K562 (cell line): ENCODE results near the gene NUDT21. TPM values are rescaled to one million over a fixed set of nuclear protein-coding genes. Genes with fewer than 3 reads are reported as not detected.

ENCODE experiments used
- ARID2 ChIP-seq: fragments of 450-650 bp; IDR thresholded peaks from 2 replicates; pipeline ENCODE4 v1.6.1; 2017; ENCODE audit warnings: antibody characterized with exemption, mild to moderate bottlenecking
- ARNT ChIP-seq, 2 experiments: fragments of 450-650 bp; IDR thresholded peaks; 2 replicates each; pipeline ENCODE4 v1.6.1; 2016; ENCODE audit warnings: mild to moderate bottlenecking in 1 of 2
- BHLHE40 ChIP-seq: IDR thresholded peaks from 2 replicates; pipeline ENCODE4 v1.6.1; 2011; ENCODE audit warnings: low read length, improper control_type of control experiment
- CBFA2T3 ChIP-seq: fragments of 450-650 bp; IDR thresholded peaks from 2 replicates; pipeline ENCODE4 v1.6.1; 2017
- CEBPG ChIP-seq, 3 experiments: fragments of 200-800 bp in 1 of 3; sonication (Bioruptor generic) in 1 of 3; sonication (generic) in 1 of 3; formaldehyde crosslinking in 1 of 3; IDR thresholded peaks in 2 of 3; conservative IDR thresholded peaks in 1 of 3; 2 replicates each; pipeline versions ENCODE4 v1.6.1 to v1.8.0; 2016 to 2022; ENCODE audit warnings: missing compliant biosample characterization in 2 of 3, missing genetic modification characterization in 2 of 3, mild to moderate bottlenecking in 1 of 3, missing genetic modification reagents in 1 of 3
- DMBX1 ChIP-seq: fragments of 250-450 bp; sonication (Bioruptor Pico); IDR thresholded peaks from 2 replicates; pipeline ENCODE4 v1.8.0; 2022; ENCODE audit warnings: inconsistent platforms, mild to moderate bottlenecking, moderate library complexity, borderline replicate concordance
- ELF2 ChIP-seq: fragments of 250-450 bp; sonication (Bioruptor Pico); IDR thresholded peaks from 2 replicates; pipeline ENCODE4 v1.5.0; 2021; ENCODE audit warnings: mild to moderate bottlenecking
- EP300 ChIP-seq: IDR thresholded peaks from 2 replicates; pipeline ENCODE4 v1.6.1; 2012; ENCODE audit warnings: low read length, improper control_type of control experiment
- ESRRA ChIP-seq: fragments of 450-650 bp; IDR thresholded peaks from 2 replicates; pipeline ENCODE4 v1.6.1; 2014; ENCODE audit warnings: low read depth, mild to moderate bottlenecking, moderate library complexity, borderline replicate concordance
- HDAC3 ChIP-seq: fragments of 450-650 bp; IDR thresholded peaks from 2 replicates; pipeline ENCODE4 v1.6.1; 2018; ENCODE audit warnings: borderline replicate concordance, mild to moderate bottlenecking, moderate library complexity; ENCODE audit not compliant: partially characterized antibody
- HMGN3 ChIP-seq: IDR thresholded peaks from 2 replicates; pipeline ENCODE4 v1.6.1; 2011; ENCODE audit warnings: borderline replicate concordance, low read depth, mild to moderate bottlenecking, mixed read lengths, low read length; ENCODE audit not compliant: insufficient read length; ENCODE audit errors: extremely low read depth
- HNRNPL ChIP-seq: fragments of 200-400 bp; formaldehyde crosslinking; IDR thresholded peaks from 2 replicates; pipeline ENCODE4 v1.6.1; 2017; ENCODE audit warnings: low read depth, mild to moderate bottlenecking, low read length
- IFI16 ChIP-seq: fragments of 250-450 bp; sonication (Bioruptor Pico); IDR thresholded peaks from 2 replicates; pipeline ENCODE4 v2.1.2; 2022; ENCODE audit warnings: mild to moderate bottlenecking, inconsistent platforms
- JUND ChIP-seq, 2 experiments: IDR thresholded peaks; 2 replicates in 1 of 2; 3 replicates in 1 of 2; pipeline ENCODE4 v1.6.1; 2011; ENCODE audit warnings: borderline replicate concordance in 2 of 2, low read depth in 2 of 2, low read length in 2 of 2, improper control_type of control experiment in 1 of 2, missing biosample characterization in 1 of 2, missing genetic modification characterization in 1 of 2, missing genetic modification reagents in 1 of 2
- LARP7 ChIP-seq: fragments of 450-650 bp; IDR thresholded peaks from 2 replicates; pipeline ENCODE4 v1.6.1; 2016
- MAFF ChIP-seq: IDR thresholded peaks from 2 replicates; pipeline ENCODE4 v1.6.1; 2012; ENCODE audit warnings: low read length, improper control_type of control experiment
- MIER1 ChIP-seq: fragments of 450-650 bp; IDR thresholded peaks from 2 replicates; pipeline ENCODE4 v1.6.1; 2016; ENCODE audit warnings: antibody characterized with exemption, mild to moderate bottlenecking, low read depth
- PHF8 ChIP-seq: fragments of 200-600 bp; sonication (generic); IDR thresholded peaks from 2 replicates; pipeline ENCODE4 v1.6.1; 2012; ENCODE audit warnings: mixed run types, mild to moderate bottlenecking, inconsistent platforms, low read length, moderate library complexity, borderline replicate concordance
- POLR2H ChIP-seq: IDR thresholded peaks from 2 replicates; pipeline ENCODE4 v1.6.1; 2016; ENCODE audit warnings: missing genetic modification characterization, low read depth, mild to moderate bottlenecking, control low read depth, missing compliant biosample characterization, moderate library complexity
- RBM15 ChIP-seq: fragments of 200-400 bp; formaldehyde crosslinking; IDR thresholded peaks from 2 replicates; pipeline ENCODE4 v1.6.1; 2018; ENCODE audit warnings: mild to moderate bottlenecking, low read length, moderate library complexity; ENCODE audit not compliant: insufficient read depth
- RBM17 ChIP-seq: fragments of 200-400 bp; formaldehyde crosslinking; IDR thresholded peaks from 2 replicates; pipeline ENCODE4 v1.6.1; 2017; ENCODE audit warnings: low read depth, mild to moderate bottlenecking, low read length, borderline replicate concordance
- RFX7 ChIP-seq: fragments of 250-450 bp; sonication (Bioruptor Pico); IDR thresholded peaks from 2 replicates; pipeline ENCODE4 v1.5.1; 2021; ENCODE audit warnings: mild to moderate bottlenecking
- ZFP36 ChIP-seq: fragments of 150-350 bp; IDR thresholded peaks from 2 replicates; pipeline ENCODE4 v1.6.1; 2018; ENCODE audit warnings: low read length, low read depth; ENCODE audit not compliant: partially characterized antibody
- ZNF12 ChIP-seq: sonication (generic); formaldehyde crosslinking; IDR thresholded peaks from 2 replicates; pipeline ENCODE4 v1.4.0; 2020; ENCODE audit warnings: mild to moderate bottlenecking, missing genetic modification reagents
- ZSCAN29 ChIP-seq: fragments of 450-650 bp; IDR thresholded peaks from 2 replicates; pipeline ENCODE4 v1.6.1; 2017
- polyA plus RNA-seq, 8 experiments: library from polyadenylated mRNA; depleted of rRNA in 4 of 8; stranded (reverse) in 5 of 8; unstranded in 3 of 8; fragments of >200 nt; fragmentation: Nextera tagmentation in 2 of 8; fragmentation: Illumina TruSeq in 1 of 8; extraction: Ambion mirVana in 2 of 8; extraction: Trizol in 1 of 8; gene quantifications; 2 replicates each; pipeline versions ENCODE4 v1.2.1 to v1.2.3, GENCODE V29; 2011 to 2014; ENCODE audit warnings: inconsistent platforms in 1 of 8, missing spikeins in 1 of 8
- total RNA-seq, 7 experiments: library from RNA; depleted of rRNA in 6 of 7; stranded (reverse); fragments of >200 nt in 6 of 7; fragmentation: Illumina TruSeq in 2 of 7; extraction: Trizol in 2 of 7; gene quantifications; 2 replicates each; pipeline versions ENCODE4 v1.2.1 to v1.2.3, GENCODE V29; 2011 to 2021; ENCODE audit warnings: low replicate concordance in 1 of 7
- TF ChIP-seq, protein P1 (sequence below): fragments of 450-650 bp; IDR thresholded peaks from 2 replicates; pipeline ENCODE4 v1.6.1; 2018; ENCODE audit not compliant: partially characterized antibody

Gene NUDT21
- total and polyA plus RNA-seq, 9 of the 15 experiments (the other 6 are each of a cell fraction or from before 2014, with no cell fraction given) = 62.4 to 218 (median 121) TPM

DNA sequence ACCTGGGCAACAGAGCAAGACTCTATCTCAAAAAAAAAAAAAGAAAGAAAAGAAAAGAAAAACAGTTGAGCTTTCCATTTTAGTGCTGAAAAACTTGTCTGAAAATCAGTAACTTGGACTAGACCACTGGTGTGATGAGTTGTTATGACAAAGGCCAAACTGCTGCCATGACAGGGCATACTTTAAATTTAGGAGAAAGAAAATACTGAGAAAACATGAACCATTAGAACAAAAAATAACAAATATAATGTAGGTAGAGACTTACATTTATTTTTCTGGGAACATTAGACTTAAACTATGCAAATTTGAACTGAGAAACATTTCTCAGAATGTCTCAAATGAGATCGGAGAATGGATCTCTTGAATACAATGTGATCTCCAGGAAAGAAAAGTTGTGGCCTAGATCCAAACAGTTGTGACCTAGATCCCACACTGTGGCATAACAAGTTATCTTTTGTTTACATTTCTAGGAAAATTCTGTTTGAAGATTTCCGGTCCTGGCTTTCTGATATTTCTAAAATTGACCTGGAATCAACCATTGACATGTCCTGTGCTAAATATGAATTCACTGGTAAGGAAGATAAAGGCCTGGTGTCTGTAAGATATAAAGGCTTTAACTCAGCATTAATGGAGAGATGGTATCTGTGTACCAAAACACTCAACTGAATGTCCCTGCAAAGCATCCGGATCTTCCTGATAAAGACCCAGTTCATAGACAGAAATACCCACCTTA is 11.1 kb upstream of the NUDT21 start (continued):
- no peak for TF ChIP-seq HNRNPL
- TF ChIP-seq HDAC3 = peak; percentile 97
- peak; percentile 61; the same call in 1 of the 2 replicates for TF ChIP-seq POLR2H (tag)
- peak; percentile 95 for TF ChIP-seq CBFA2T3
- TF ChIP-seq HMGN3 = no peak
- no peak for TF ChIP-seq ARNT (IDR thresholded peaks at IDR 0.05)
- TF ChIP-seq ARID2 = no peak
- peak; percentile 76 for TF ChIP-seq DMBX1 (CRISPR knock-in tag)
- TF ChIP-seq IFI16 (CRISPR knock-in tag) = no peak
- TF ChIP-seq, protein P1, sequence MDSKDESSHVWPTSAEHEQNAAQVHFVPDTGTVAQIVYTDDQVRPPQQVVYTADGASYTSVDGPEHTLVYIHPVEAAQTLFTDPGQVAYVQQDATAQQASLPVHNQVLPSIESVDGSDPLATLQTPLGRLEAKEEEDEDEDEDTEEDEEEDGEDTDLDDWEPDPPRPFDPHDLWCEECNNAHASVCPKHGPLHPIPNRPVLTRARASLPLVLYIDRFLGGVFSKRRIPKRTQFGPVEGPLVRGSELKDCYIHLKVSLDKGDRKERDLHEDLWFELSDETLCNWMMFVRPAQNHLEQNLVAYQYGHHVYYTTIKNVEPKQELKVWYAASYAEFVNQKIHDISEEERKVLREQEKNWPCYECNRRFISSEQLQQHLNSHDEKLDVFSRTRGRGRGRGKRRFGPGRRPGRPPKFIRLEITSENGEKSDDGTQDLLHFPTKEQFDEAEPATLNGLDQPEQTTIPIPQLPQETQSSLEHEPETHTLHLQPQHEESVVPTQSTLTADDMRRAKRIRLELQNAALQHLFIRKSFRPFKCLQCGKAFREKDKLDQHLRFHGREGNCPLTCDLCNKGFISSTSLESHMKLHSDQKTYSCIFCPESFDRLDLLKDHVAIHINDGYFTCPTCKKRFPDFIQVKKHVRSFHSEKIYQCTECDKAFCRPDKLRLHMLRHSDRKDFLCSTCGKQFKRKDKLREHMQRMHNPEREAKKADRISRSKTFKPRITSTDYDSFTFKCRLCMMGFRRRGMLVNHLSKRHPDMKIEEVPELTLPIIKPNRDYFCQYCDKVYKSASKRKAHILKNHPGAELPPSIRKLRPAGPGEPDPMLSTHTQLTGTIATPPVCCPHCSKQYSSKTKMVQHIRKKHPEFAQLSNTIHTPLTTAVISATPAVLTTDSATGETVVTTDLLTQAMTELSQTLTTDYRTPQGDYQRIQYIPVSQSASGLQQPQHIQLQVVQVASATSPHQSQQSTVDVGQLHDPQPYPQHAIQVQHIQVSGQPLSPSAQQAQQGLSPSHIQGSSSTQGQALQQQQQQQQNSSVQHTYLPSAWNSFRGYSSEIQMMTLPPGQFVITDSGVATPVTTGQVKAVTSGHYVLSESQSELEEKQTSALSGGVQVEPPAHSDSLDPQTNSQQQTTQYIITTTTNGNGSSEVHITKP = peak; percentile 26
- peak; percentile 98 for TF ChIP-seq EP300
- no peak for TF ChIP-seq CEBPG (CRISPR knock-in tag; IDR thresholded peaks at IDR 0.05)
- no peak for TF ChIP-seq CEBPG (tag; conservative IDR thresholded peaks at IDR 0.05 in 1 of 2, IDR thresholded peaks at IDR 0.05 in 1 of 2)
- TF ChIP-seq ESRRA = no peak
- no peak for TF ChIP-seq LARP7
- TF ChIP-seq ZFP36 = no peak
- TF ChIP-seq MAFF = peak; percentile 21; the same call in 1 of the 2 replicates
- TF ChIP-seq RBM17 = no peak
- TF ChIP-seq JUND (IDR thresholded peaks at IDR 0.05; ENCODE audit: borderline replicate concordance, low read depth, low read length) = peak; percentile 47; the same call in 1 of the 2 replicates
- no peak; the same call in 2 of the 3 replicates for TF ChIP-seq JUND (tag; IDR thresholded peaks at IDR 0.05; ENCODE audit: borderline replicate concordance, low read depth, low read length)
- no peak for TF ChIP-seq RBM15
- TF ChIP-seq MIER1 = no peak
- TF ChIP-seq PHF8 = no peak
- no peak for TF ChIP-seq BHLHE40
- TF ChIP-seq RFX7 = no peak
- TF ChIP-seq ELF2 = no peak; the same call in 1 of the 2 replicates
- TF ChIP-seq ZSCAN29 = peak; percentile 83
- no peak for TF ChIP-seq ZNF12
